ENCODE results near the gene SUFU.
A peak's percentile ranks its signal among the peaks of the same experiment; 100 is the strongest.

The SUFU gene

DNA sequence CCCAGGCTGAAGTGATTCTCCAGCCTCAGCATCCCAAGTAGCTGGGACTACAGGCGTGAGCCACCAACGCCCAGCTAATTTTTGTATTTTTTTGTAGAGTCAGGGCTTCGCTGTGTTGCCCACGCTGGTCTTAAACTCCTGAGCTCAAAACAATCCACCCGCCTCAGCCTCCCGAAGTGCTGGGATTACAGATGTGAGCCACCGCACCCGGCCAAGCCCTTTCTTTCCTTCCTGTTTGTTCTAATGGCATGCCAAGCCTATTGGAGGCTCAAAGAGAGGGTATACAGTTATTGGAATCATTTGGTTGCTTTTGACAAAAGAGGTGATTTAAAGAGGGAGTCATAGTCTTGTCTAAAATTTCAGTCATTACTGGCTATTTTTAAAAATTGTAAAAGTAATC, 94.5 kb downstream of the SUFU start:
- H3K4me1 ChIP-seq (ENCODE audit: control insufficient read depth, insufficient read depth, low read length): peaks cover 22% of the 10 kb centered on the region
- no peak overlapping the region for H3K27ac ChIP-seq (ENCODE audit: low read depth, low read length)
- no peaks in the 10 kb centered on the region for H3K27me3 ChIP-seq (ENCODE audit: control insufficient read depth, insufficient read depth, low read length)
- no peak overlapping the region for H3K4me3 ChIP-seq (ENCODE audit: low read length)
- H3K9ac ChIP-seq (ENCODE audit: low read length): no peak overlapping the region
- peaks cover 15% of the 10 kb centered on the region for H3K36me3 ChIP-seq (ENCODE audit: control insufficient read depth, insufficient read depth, low read length)

DNA sequence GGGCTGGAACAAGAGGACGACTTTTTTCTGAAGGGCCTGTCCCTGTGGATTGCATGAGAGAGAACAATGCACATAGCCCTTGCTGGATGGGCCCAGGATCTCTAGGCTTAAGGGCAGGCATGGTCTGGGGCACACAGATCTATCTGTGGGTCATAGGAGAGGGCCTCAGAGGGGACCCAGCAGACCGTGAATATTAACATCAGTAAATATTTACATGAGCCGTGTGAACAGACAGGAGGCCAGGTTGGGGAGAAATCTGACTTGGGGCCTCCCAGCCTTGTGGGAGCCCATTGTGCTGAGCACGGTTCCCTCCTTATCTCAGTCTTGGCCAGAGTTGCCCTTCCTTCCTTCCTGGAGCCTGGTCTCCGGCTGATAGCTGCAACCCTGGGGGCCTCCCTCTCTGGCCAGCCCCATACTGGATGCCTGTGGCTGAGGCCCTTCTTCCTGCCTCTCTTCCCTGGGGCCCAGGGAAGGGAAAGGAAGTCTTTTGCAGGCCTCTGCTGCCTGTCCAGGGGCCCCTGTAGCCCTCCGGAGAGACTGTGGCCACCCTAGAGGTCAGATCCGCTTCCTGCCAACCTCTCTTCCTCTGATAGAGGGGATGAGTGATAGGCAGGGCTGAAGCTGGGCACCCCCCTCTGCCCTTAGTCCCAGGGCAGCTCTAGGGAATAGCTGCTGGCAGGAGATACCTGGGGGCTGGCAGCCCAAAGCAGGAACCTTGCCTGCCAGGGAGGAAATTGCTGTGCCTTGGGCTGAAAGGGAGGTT, 96.0 kb downstream of the SUFU start:
- H3K36me3 ChIP-seq (ENCODE audit: control insufficient read depth, insufficient read depth, low read length): peaks cover 16% of the 10 kb centered on the region
- H3K4me1 ChIP-seq (ENCODE audit: control insufficient read depth, insufficient read depth, low read length): peaks cover 22% of the 10 kb centered on the region
- H3K9ac ChIP-seq (ENCODE audit: low read length): no peak overlapping the region
- no peak overlapping the region for H3K27ac ChIP-seq (ENCODE audit: low read depth, low read length)
- H3K4me3 ChIP-seq (ENCODE audit: low read length): no peak overlapping the region
- no peaks in the 10 kb centered on the region for H3K27me3 ChIP-seq (ENCODE audit: control insufficient read depth, insufficient read depth, low read length)

DNA sequence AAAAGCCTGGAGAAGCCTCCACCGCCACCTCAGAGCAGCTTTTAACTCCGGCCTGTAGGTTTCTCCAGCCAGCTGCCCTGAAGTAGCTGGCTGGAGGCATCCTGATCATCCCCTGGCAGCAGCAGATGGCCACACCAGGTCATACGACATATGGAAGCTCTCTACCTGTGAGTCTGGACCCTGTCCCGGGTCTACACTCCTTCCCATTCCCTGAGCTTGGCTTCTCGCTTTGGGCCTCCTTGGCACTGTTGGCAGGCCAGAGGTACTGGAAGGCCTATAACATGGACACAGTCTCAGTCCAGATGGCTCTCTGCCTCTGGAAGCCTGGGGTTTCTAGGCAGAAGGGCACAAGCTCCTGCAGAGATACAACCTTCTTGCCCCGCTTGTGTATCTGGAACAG, 97.0 kb downstream of the SUFU start:
- Histone ChIP-seq H3K4me3 (ENCODE audit: low read length) (no peak overlapping the region), H3K27me3 (ENCODE audit: control insufficient read depth, insufficient read depth, low read length) (no peaks in the 10 kb centered on the region), H3K9ac (ENCODE audit: low read length) (no peak overlapping the region), H3K36me3 (ENCODE audit: control insufficient read depth, insufficient read depth, low read length) (peaks cover 16% of the 10 kb centered on the region), H3K27ac (ENCODE audit: low read depth, low read length) (no peak overlapping the region), H3K4me1 (ENCODE audit: control insufficient read depth, insufficient read depth, low read length) (peaks cover 12% of the 10 kb centered on the region)

DNA sequence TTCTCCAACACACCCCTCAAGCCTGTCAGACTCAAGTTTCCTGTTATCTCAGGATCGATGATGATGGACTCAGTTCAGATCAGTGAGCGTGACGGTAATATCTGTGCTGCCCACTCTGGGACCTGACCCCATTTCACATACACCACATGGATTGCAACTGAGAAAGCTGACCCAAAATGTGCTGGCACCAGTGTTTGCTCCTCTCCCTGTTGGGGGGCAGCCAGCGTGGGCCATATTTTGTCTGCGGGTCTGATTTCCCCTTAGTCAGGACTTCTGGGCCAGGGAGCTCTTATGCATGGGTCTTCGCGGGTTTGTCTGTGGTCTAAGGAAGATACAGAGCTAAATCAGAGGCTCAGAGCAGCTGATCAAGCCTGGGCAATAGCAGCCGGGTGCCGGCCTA, 97.9 kb downstream of the SUFU start:
- H3K4me1 ChIP-seq (ENCODE audit: control insufficient read depth, insufficient read depth, low read length): peaks cover 4% of the 10 kb centered on the region
- H3K9ac ChIP-seq (ENCODE audit: low read length): no peak overlapping the region
- H3K27me3 ChIP-seq (ENCODE audit: control insufficient read depth, insufficient read depth, low read length): no peaks in the 10 kb centered on the region
- H3K4me3 ChIP-seq (ENCODE audit: low read length): no peak overlapping the region
- H3K36me3 ChIP-seq (ENCODE audit: control insufficient read depth, insufficient read depth, low read length): peaks cover 16% of the 10 kb centered on the region
- peak overlapping the region; percentile 25 for H3K27ac ChIP-seq (ENCODE audit: low read depth, low read length)

DNA sequence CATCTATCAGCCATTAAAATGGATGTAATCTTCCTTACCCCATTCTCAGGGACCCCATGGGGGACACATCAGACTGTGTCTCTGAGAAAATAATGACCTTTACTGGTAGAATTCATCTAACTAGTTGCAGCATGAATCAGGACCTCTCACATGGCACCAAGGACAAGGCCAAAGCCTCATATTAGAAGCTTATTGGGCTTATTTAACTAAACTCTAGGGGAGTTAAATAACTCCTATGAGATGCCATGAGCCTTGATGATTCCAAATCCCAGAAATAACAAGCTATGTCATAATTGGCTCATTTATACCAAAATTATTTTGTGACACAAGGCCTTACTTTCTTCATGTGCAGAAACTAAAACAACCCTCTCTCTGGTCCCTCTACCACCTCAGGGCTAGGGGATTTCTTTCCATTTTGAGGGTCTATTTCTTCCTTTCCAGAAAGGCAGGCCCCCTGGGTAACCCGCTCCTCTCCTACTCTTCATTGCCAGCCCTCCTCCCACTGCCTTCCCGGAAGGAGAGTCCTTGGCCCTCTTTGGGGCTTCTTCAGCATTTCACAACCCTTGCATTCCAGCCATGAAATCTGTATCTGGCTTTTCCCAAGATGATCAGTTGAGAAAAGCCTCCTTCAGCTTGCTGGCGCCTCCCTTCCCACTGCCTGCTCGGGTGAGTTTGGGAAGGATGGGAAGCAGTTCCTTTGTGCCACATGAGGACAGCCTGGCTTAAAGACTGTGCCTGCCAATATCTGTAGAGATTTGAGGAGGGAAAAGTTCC, 98.7 kb downstream of the SUFU start:
- Histone ChIP-seq H3K9ac (ENCODE audit: low read length) (no peak overlapping the region), H3K27ac (ENCODE audit: low read depth, low read length) (peak overlapping the region; percentile 25), H3K36me3 (ENCODE audit: control insufficient read depth, insufficient read depth, low read length) (peaks cover 16% of the 10 kb centered on the region), H3K27me3 (ENCODE audit: control insufficient read depth, insufficient read depth, low read length) (no peaks in the 10 kb centered on the region), H3K4me3 (ENCODE audit: low read length) (no peak overlapping the region), H3K4me1 (ENCODE audit: control insufficient read depth, insufficient read depth, low read length) (peaks cover 3% of the 10 kb centered on the region)

DNA sequence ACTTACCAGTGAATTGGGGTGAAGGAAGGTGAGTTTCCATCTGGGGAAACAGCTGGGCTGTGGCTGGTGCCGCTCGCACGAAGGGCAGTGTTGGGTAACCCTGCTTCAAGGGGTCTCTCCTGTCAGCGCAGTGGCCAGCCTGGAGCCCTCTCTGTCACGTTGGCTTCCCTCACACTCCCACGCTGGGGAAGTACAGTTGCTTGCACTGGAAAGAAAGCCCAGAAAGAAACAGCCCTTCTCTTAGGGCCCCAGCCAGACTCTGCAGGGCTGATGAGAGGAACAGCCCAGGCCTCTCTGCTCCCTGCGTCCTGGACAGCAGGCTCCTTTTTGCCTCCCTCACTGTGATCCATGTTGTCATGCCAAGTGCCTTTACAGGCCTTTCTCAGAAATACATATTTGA, 100.2 kb downstream of the SUFU start:
- Histone ChIP-seq H3K27me3 (ENCODE audit: control insufficient read depth, insufficient read depth, low read length) (no peaks in the 10 kb centered on the region), H3K4me3 (ENCODE audit: low read length) (no peak overlapping the region), H3K36me3 (ENCODE audit: control insufficient read depth, insufficient read depth, low read length) (peaks cover 16% of the 10 kb centered on the region), H3K9ac (ENCODE audit: low read length) (no peak overlapping the region), H3K27ac (ENCODE audit: low read depth, low read length) (no peak overlapping the region), H3K4me1 (ENCODE audit: control insufficient read depth, insufficient read depth, low read length) (no peaks in the 10 kb centered on the region)

DNA sequence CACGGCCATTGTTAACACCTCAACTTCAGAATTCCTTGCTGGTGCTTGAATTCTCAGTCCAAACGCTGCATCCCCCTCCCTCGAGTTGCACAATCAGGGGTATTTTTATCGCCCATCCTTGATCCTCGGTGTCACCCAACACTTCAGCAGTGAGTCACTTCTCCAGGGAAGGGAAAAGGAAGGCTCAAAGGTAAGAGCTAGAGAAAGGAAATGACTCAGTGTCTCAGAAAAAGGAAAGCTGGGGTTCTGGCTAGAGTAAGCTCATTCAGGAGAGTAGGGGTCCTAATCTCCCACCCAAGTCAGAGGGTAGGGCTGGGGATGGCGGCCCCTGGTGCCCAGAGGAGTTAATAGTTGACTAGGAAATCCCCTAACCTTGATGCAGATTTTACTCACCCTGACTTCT, 100.7 kb downstream of the SUFU start:
- H3K36me3 ChIP-seq (ENCODE audit: control insufficient read depth, insufficient read depth, low read length): peaks cover 13% of the 10 kb centered on the region
- H3K27ac ChIP-seq (ENCODE audit: low read depth, low read length): no peak overlapping the region
- no peak overlapping the region for H3K9ac ChIP-seq (ENCODE audit: low read length)
- H3K4me3 ChIP-seq (ENCODE audit: low read length): no peak overlapping the region
- H3K27me3 ChIP-seq (ENCODE audit: control insufficient read depth, insufficient read depth, low read length): no peaks in the 10 kb centered on the region
- no peaks in the 10 kb centered on the region for H3K4me1 ChIP-seq (ENCODE audit: control insufficient read depth, insufficient read depth, low read length)

DNA sequence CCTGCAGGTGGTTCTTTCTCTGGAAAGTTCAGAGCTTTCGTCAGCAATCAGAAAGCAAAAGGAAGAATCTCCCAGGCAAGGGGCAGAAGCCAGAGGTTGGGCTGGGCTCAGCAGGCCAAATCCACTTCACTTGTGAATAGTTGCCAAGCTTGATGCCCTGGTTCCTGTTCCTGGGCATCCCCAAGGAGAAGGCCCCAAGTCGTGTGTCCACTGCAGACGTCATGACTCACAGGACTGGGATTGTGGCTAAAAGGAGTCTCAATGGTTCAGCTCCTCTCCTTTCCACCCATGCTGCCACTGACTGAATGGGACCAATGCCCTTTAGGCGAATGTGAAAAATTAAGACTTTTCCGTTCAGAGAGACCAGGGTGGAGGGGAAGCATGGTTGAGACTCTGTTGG, 101.9 kb downstream of the SUFU start:
- Histone ChIP-seq H3K27ac (ENCODE audit: low read depth, low read length) (no peak overlapping the region), H3K27me3 (ENCODE audit: control insufficient read depth, insufficient read depth, low read length) (no peaks in the 10 kb centered on the region), H3K36me3 (ENCODE audit: control insufficient read depth, insufficient read depth, low read length) (peaks cover 11% of the 10 kb centered on the region), H3K9ac (ENCODE audit: low read length) (no peak overlapping the region), H3K4me1 (ENCODE audit: control insufficient read depth, insufficient read depth, low read length) (peaks cover 2% of the 10 kb centered on the region), H3K4me3 (ENCODE audit: low read length) (no peak overlapping the region)

DNA sequence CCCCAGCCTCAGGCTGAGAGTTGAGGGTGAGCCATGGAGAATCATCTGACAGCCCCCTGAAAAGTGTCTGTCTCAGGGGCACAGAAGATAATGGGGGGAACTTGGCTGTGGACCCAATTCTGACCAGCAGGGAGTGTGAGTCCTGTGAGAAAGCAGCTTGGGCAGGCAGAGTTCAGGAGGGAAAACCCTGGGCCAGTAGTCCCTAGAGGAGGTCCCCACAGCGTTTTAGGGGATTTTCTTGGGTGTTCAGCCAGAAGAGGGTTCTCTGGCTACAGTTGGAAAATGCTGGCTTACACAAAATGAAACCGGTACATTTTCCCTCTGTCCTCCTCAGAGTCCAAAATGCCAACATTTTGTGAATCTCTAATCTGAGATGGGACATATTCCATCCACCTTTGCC, 104.7 kb downstream of the SUFU start:
- H3K4me1 ChIP-seq (ENCODE audit: control insufficient read depth, insufficient read depth, low read length): peaks cover 25% of the 10 kb centered on the region
- H3K27me3 ChIP-seq (ENCODE audit: control insufficient read depth, insufficient read depth, low read length): no peaks in the 10 kb centered on the region
- no peak overlapping the region for H3K4me3 ChIP-seq (ENCODE audit: low read length)
- no peak overlapping the region for H3K27ac ChIP-seq (ENCODE audit: low read depth, low read length)
- no peaks in the 10 kb centered on the region for H3K36me3 ChIP-seq (ENCODE audit: control insufficient read depth, insufficient read depth, low read length)
- H3K9ac ChIP-seq (ENCODE audit: low read length): no peak overlapping the region

DNA sequence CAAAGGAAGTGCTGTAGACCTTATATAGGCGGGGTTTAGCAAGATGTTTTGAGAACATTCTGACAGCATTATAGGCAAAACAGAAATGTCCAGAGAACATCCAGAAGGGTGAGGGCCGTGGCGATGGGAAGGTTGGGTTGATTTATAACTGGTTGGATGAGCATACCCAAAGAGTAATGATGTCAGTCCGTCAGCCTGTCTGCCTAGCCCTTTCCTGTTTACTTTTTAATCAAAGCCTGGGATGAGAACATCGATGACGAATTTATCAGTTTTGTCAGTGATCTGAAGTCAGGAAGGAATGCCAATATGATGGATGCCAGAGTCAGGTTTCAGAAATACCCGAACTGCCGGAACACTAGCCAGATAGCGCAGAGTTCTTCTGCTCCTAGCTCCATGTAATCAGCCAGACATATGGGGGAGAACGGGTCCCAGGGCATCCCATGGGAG, 106.7 kb downstream of the SUFU start:
- no peak overlapping the region for H3K9ac ChIP-seq (ENCODE audit: low read length)

DNA sequence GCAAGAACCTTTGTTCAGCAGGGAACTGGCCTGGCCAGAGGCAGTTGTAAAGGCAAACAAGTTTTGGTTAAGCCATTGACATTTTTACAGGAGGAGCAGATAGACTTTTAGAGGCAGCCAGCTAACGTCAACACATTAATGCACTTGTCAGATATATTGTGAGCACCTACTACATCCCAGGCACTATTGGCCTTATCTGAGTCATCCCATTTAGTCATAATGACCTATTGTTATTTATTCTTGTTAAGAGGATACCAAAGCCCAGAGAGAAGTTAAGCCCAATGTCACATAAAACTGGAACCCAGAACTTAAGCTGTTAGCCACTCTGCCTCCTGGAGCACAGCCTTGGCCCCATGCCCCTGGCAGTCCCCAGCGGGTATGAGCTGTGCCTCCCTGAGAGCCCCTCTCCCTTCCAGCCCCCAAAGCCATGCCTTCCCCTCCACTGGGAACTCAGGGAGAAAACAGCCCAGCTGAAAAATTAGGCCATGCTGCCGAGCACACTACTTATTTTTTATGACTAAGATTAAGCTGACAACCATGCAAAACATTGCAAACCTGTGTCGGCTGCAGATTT, 107.8 kb downstream of the SUFU start:
- H3K36me3 ChIP-seq (ENCODE audit: control insufficient read depth, insufficient read depth, low read length): no peaks in the 10 kb centered on the region
- peak overlapping the region; percentile 18 for H3K4me3 ChIP-seq (ENCODE audit: low read length)
- peaks cover 29% of the 10 kb centered on the region for H3K4me1 ChIP-seq (ENCODE audit: control insufficient read depth, insufficient read depth, low read length)
- no peaks in the 10 kb centered on the region for H3K27me3 ChIP-seq (ENCODE audit: control insufficient read depth, insufficient read depth, low read length)
- peak overlapping the region; percentile 74 for H3K27ac ChIP-seq (ENCODE audit: low read depth, low read length)
- no peak overlapping the region for H3K9ac ChIP-seq (ENCODE audit: low read length)

More for the DNA sequence above, 106.7 kb downstream of the SUFU start:
- H3K4me1 ChIP-seq (ENCODE audit: control insufficient read depth, insufficient read depth, low read length): peaks cover 27% of the 10 kb centered on the region
- H3K4me3 ChIP-seq (ENCODE audit: low read length): no peak overlapping the region
- H3K27ac ChIP-seq (ENCODE audit: low read depth, low read length): peak overlapping the region; percentile 74
- H3K27me3 ChIP-seq (ENCODE audit: control insufficient read depth, insufficient read depth, low read length): no peaks in the 10 kb centered on the region
- H3K36me3 ChIP-seq (ENCODE audit: control insufficient read depth, insufficient read depth, low read length): no peaks in the 10 kb centered on the region

DNA sequence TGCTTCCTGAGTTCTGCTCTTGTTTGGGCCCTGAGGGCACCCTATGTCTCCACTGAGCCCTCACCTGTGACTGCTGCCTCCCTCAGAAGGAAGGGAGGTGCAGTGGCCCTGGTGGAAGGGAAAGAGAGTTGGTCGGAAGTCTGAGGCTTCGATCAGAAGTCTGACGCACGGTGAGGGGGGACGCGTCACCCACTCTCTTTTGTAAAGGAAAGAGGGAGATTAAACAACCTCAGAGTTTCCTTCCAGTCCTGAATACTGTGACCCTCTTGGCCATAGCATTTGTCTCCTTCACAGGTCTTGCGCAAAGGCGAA, 109.1 kb downstream of the SUFU start:
- H3K27ac ChIP-seq (ENCODE audit: low read depth, low read length): peak overlapping the region; percentile 74
- H3K36me3 ChIP-seq (ENCODE audit: control insufficient read depth, insufficient read depth, low read length): peaks cover 5% of the 10 kb centered on the region
- H3K9ac ChIP-seq (ENCODE audit: low read length): no peak overlapping the region
- H3K4me1 ChIP-seq (ENCODE audit: control insufficient read depth, insufficient read depth, low read length): peaks cover 29% of the 10 kb centered on the region
- H3K27me3 ChIP-seq (ENCODE audit: control insufficient read depth, insufficient read depth, low read length): no peaks in the 10 kb centered on the region
- H3K4me3 ChIP-seq (ENCODE audit: low read length): no peak overlapping the region
